Measurements from ENCODE around the gene ZNF521.

The ZNF521 gene

DNA sequence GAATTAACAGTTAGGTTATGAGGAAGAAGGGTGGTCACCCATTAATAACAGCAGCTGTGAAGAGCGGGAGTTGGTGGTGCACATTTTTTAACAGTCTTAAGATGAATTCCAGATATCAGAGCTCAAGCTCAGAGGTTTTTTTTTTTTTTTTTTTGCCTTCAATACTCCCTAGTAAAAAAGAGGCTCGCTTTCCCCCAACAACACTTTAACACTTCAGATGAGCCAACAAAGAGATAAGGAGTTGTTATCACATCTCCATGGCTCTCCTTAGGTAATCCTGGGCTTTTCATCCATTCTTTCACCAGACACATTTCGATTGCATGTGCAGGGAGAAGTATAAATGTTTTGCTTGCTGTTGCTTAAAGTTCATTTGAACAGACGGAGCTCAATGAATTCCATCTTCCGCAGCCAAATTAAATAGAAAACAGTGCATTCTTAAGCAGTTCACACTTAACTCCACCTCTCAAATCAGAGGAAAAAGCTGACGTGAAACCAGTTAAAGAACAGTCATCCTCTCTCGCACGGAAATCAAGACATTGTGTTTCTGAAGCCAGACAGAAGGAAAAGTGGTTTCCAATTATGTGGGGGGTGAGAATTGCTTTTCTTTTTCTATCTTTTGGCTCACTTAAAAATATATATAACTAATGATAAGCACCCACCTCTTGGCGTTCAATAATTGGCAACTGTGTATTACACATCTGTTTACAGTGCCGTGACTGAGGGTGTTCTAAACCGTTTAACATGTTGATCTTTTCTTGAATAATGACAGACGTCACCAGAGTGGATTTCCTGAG is 118.2 kb downstream of the ZNF521 start:
- Mint-ChIP-seq H3K27me3 (no peaks in the 10 kb centered on the region), H3K36me3 (ENCODE audit: insufficient read depth) (no peaks in the 10 kb centered on the region), H3K4me3 (no peak overlapping the region), H3K9me3 (no peaks in the 10 kb centered on the region), H3K27ac (no peak overlapping the region), H3K4me1 (ENCODE audit: low read depth in 2 of 2) (no peaks in the 10 kb centered on the region)
- no peak for DNase-seq
- no peak for ATAC-seq (replicated peaks)

DNA sequence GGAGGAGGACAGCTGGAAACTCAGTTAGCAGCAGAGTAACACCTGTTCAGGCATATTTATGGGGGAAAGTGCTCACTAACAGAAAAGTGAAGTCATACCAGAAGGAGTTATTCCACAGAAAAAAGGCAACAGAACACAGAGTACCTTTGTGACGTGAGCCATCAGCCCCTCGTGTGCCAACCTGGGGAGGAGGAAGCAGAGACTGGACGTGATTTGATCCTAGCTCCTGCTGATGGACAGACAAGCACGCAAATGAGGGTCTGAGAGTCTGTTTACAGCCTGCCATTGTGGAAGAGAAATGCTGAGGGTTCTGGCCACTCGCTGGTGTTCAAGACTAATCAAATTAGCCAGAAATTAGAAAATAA is 120.7 kb downstream of the ZNF521 start:
- H3K4me3 Mint-ChIP-seq, result no peak overlapping the region

DNA sequence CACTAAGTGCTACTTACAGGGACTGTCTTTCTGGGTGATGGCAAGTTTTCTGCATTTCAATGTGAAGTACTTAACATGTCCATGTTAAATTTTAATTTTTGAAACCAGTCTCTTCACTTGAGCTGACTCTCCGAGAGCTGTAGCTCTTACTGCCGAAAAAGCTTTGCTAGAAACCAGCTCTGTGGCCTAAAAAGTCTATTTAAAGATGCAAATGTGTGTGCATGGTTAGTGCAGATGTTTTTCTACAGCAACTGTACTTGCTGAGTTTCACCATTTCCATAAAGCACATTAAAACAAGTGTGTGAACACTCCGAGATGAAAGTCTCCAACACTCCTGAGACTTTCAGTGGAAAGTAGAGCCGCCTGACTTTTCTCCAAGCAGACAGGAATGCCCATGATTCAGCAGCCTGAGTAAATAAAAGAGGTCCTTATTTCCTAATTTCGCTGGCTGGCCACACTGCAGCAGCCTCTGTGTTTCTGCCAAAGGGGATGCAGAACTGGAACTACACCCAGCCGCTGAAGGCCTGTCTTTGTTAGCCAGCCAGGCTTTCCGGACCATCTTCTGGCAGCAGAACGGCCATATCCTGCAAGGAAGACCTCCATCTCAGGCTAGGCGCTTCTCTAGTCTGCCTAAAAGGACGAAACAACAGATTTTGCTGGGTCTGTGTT is 121.2 kb downstream of the ZNF521 start:
- no peak for DNase-seq
- no peak overlapping the region for H3K27ac Mint-ChIP-seq
- H3K27me3 Mint-ChIP-seq, result no peaks in the 10 kb centered on the region
- no peaks in the 10 kb centered on the region for H3K9me3 Mint-ChIP-seq
- no peak for ATAC-seq (replicated peaks)
- H3K4me3 Mint-ChIP-seq, result no peak overlapping the region
- H3K4me1 Mint-ChIP-seq (ENCODE audit: low read depth in 2 of 2), result no peaks in the 10 kb centered on the region
- no peaks in the 10 kb centered on the region for H3K36me3 Mint-ChIP-seq (ENCODE audit: insufficient read depth)

More for the DNA sequence above, 120.7 kb downstream of the ZNF521 start:
- Mint-ChIP-seq H3K36me3 (ENCODE audit: insufficient read depth) (no peaks in the 10 kb centered on the region), H3K9me3 (no peaks in the 10 kb centered on the region), H3K4me1 (ENCODE audit: low read depth in 2 of 2) (no peaks in the 10 kb centered on the region), H3K27me3 (no peaks in the 10 kb centered on the region), H3K27ac (no peak overlapping the region)
- no peak for ATAC-seq (replicated peaks)
- DNase-seq, result no peak

DNA sequence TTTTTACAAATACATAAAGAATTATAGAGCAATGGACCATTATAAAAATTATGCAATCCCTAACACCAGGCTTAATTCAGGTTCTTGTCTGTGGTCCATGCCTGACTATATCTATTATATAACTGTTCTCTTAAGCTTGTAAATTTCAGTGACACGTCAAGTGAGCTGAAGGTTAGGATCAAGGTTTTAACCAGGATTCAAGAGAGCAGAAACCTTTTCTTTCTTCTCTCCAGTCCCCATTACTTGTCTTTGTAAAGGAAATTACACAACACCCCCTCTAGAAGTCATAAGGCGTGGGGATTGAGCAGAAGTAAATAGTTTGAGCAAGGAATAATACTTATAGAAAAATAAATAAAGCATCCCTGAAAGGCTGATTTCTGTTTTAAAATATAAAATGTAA is 122.0 kb downstream of the ZNF521 start:
- Mint-ChIP-seq H3K4me1 (ENCODE audit: low read depth in 2 of 2) (no peaks in the 10 kb centered on the region), H3K27ac (no peak overlapping the region), H3K4me3 (no peak overlapping the region), H3K36me3 (ENCODE audit: insufficient read depth) (no peaks in the 10 kb centered on the region), H3K27me3 (no peaks in the 10 kb centered on the region), H3K9me3 (no peaks in the 10 kb centered on the region)
- DNase-seq, result no peak
- ATAC-seq (replicated peaks), result no peak

DNA sequence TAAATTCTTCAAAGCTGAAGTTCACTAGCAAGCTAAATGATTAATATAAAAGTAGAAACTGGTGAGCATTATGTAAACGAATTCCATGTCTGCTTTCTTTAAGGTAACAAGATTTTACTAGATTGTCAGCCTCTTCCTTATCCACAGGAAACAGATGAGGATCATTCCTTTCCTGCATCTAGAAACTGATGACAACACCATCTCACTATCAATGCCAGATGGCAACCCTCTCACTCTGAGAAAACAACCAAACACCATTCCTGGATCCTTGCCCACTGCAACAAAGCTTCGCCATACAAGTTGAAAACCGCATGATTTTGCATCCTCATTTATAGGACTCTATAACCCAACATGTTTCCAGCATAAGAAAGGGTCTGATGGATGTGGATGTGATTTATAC is 122.9 kb downstream of the ZNF521 start:
- ATAC-seq (replicated peaks) (no peak), DNase-seq (no peak)
- H3K9me3 Mint-ChIP-seq, result no peaks in the 10 kb centered on the region
- H3K36me3 Mint-ChIP-seq (ENCODE audit: insufficient read depth), result no peaks in the 10 kb centered on the region
- H3K27me3 Mint-ChIP-seq, result no peaks in the 10 kb centered on the region
- no peaks in the 10 kb centered on the region for H3K4me1 Mint-ChIP-seq (ENCODE audit: low read depth in 2 of 2)
- H3K27ac Mint-ChIP-seq, result no peak overlapping the region
- no peak overlapping the region for H3K4me3 Mint-ChIP-seq

DNA sequence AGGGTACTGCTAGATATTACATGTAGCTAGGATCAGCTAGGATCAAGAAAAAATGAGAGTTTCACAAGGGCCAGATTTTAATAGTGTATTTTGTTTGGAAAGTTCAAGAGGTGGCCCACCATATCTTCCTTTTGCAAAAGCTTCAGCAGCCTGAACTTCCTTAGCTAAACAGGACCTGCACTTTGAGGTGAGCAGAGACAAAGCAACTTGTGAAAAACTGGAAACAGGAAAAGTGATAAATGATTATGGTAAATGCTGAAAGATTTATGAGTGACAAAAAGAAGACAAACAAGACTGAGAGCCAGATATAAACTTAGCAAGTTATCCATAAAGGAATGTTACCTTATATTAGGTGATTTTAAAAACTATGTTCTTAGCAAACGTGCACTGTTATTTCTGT is 123.6 kb downstream of the ZNF521 start:
- DNase-seq, result no peak
- no peaks in the 10 kb centered on the region for H3K27me3 Mint-ChIP-seq
- no peaks in the 10 kb centered on the region for H3K36me3 Mint-ChIP-seq (ENCODE audit: insufficient read depth)
- H3K4me1 Mint-ChIP-seq (ENCODE audit: low read depth in 2 of 2), result no peaks in the 10 kb centered on the region
- no peaks in the 10 kb centered on the region for H3K9me3 Mint-ChIP-seq
- no peak overlapping the region for H3K4me3 Mint-ChIP-seq
- no peak for ATAC-seq (replicated peaks)
- no peak overlapping the region for H3K27ac Mint-ChIP-seq

DNA sequence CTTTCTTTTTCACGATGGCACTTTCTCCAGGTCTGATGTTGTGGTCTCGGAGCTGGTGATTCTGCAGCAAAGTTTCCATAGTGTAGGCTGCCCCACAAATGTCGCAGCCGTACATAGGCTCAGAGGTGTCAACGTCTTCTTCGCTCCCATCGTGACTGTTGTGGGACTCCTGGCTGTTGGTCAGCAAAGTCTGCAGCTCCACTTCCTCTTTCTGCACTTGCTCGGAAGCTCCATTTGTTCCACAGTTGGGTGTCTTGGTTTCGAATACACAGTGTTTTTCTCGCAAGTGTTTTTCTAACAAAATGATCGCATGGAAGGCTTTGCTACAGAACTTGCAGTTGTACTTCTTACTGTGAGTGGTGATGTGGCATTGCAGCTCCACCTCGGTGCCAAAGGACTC is 126.8 kb downstream of the ZNF521 start:
- H3K4me1 Mint-ChIP-seq (ENCODE audit: low read depth in 2 of 2), result no peaks in the 10 kb centered on the region
- no peak for ATAC-seq (replicated peaks)
- no peak overlapping the region for H3K4me3 Mint-ChIP-seq
- DNase-seq, result no peak
- no peaks in the 10 kb centered on the region for H3K27me3 Mint-ChIP-seq
- no peak overlapping the region for H3K27ac Mint-ChIP-seq
- H3K9me3 Mint-ChIP-seq, result no peaks in the 10 kb centered on the region
- no peaks in the 10 kb centered on the region for H3K36me3 Mint-ChIP-seq (ENCODE audit: insufficient read depth)

DNA sequence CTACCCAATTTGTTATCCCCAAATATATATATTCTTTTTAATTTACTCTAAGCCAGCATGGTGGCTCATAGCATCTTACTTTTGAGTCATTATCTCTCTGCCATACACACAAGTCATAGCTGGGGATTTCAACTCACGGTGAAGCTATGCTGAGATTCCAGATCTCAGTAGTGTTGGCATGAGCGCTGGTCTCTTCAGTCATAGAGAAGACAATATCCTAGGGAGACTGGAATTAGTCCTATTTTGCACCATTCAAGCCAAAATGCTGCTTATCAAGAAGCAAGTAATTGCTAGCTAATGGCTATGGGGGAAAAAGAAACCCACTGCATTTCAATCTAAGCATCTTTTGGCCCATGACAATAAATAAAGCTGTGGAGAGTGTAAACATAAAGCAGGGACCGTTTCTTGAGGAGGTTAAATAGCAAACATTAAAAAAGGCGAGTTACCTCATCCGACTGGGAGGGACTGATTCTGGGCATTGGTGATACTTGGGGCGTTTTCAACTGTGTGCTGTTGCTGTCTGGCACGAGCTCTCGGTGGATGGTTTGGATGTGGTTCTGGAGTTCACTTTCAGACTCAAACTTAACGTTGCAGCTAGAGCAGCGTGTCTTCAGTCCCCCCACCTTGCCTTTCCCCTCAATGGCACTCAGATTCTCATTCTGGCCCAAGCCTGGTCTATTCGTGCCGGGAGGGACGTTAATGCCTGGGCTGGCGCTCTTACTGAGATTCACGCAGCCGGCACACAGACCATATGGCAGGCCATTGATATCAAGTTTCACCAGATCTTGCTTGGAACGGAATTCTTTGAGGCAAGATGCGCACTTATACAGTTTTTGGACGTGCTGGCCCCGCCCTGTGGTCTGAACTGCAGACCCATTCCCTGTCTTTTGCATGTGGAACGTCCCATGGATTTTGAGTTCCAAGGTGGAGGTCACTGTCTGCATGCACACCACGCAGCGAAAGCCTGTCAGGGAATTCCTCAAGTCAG is 127.8 kb downstream of the ZNF521 start:
- no peaks in the 10 kb centered on the region for H3K36me3 Mint-ChIP-seq (ENCODE audit: insufficient read depth)
- ATAC-seq (replicated peaks) (no peak), DNase-seq (no peak)
- H3K9me3 Mint-ChIP-seq, result no peaks in the 10 kb centered on the region
- H3K27ac Mint-ChIP-seq, result no peak overlapping the region
- no peak overlapping the region for H3K4me3 Mint-ChIP-seq
- H3K4me1 Mint-ChIP-seq (ENCODE audit: low read depth in 2 of 2), result no peaks in the 10 kb centered on the region
- H3K27me3 Mint-ChIP-seq, result no peaks in the 10 kb centered on the region

DNA sequence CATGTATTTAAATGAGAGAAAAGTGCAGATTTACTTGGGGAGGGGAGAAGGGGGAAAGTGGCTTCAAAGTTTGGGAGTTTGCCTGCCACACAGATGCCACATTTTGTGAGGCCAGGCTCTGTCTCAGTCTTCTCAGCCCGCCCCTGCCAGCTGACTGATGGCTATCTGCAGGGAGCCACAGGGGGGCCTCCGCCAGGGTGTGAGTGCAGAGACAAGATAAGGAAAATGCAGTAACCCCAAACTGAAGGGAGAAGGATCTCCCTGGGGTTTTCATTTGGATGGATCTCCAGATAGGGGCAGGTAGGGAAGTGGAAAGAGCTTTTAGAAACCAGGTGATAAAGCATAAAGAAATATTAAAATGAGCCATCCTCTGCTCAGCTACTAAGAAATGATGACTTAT is 128.8 kb downstream of the ZNF521 start:
- H3K27ac Mint-ChIP-seq, result no peak overlapping the region
- no peak for ATAC-seq (replicated peaks)
- no peak overlapping the region for H3K4me3 Mint-ChIP-seq
- H3K36me3 Mint-ChIP-seq (ENCODE audit: insufficient read depth), result no peaks in the 10 kb centered on the region
- H3K27me3 Mint-ChIP-seq, result no peaks in the 10 kb centered on the region
- no peak for DNase-seq
- H3K9me3 Mint-ChIP-seq, result no peaks in the 10 kb centered on the region
- no peaks in the 10 kb centered on the region for H3K4me1 Mint-ChIP-seq (ENCODE audit: low read depth in 2 of 2)

DNA sequence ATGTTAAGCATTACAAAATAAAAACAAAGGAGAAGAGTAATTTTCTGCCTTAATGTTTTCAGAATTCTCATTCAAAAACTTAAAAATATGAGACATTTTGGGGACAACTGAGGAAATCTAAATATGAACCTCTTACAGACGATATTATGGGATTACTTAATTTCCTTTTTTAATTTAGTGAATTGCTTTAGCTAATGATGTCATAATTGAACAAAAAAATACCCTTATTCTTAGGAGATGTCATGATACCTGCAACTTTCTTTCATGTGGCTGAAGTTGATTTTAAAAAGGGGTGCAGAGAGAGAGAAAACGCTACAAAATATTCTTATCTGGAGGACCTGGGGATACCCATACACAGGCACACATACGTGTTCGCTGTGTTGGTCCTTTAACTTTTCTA is 129.3 kb downstream of the ZNF521 start:
- H3K4me1 Mint-ChIP-seq (ENCODE audit: low read depth in 2 of 2), result no peaks in the 10 kb centered on the region
- no peaks in the 10 kb centered on the region for H3K36me3 Mint-ChIP-seq (ENCODE audit: insufficient read depth)

DNA sequence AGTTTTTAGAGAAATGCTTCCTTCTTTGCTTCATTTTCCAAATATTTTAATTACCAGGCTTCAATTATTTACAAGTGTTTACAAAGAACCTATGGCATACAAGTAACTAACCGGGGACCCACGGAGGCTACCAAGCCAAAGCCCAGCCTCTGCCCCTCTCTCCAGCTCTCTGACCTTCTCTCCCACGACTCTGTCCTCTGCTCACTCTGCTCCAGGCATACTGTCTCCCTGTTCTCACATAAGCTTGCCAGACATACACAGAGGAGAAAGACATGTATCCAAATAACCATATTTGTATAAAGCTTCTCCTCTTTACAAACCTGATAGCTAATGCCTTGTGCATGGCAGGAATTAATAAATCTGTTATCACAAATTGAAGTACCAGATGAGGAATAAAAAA is 141.3 kb downstream of the ZNF521 start:
- Mint-ChIP-seq H3K4me1 (ENCODE audit: low read depth in 2 of 2) (no peaks in the 10 kb centered on the region), H3K27ac (no peak overlapping the region), H3K4me3 (no peak overlapping the region), H3K36me3 (ENCODE audit: insufficient read depth) (no peaks in the 10 kb centered on the region), H3K27me3 (no peaks in the 10 kb centered on the region), H3K9me3 (peaks cover 0 to 4% of the 10 kb centered on the region in 2 donors)
- DNase-seq, result no peak
- ATAC-seq (replicated peaks), result no peak

More for the DNA sequence above, 129.3 kb downstream of the ZNF521 start:
- Mint-ChIP-seq H3K9me3 (peaks cover 5% of the 10 kb centered on the region in 2 donors), H3K4me3 (no peak overlapping the region), H3K27ac (no peak overlapping the region), H3K27me3 (no peaks in the 10 kb centered on the region)
- ATAC-seq (replicated peaks) (no peak), DNase-seq (no peak)

DNA sequence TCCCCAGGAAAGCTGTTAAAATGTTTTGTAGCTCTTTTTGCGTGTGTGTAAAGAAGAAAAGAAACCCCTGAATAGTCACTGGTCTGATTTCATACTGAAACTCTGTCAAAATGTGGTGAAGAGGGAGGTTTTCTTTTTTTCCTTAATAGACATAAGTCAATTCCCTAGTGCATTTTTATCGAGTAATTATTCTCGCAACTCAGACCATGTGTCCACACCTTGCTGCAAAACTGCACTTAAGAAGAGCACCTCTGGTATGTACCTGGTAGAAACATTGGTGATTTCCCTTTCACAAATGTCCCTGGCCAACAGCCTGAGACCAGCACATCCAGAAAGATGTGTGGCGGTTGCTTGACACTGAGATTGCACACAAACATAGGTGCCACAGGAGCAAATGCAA is 159.9 kb downstream of the ZNF521 start:
- no peak overlapping the region for H3K27ac Mint-ChIP-seq
- H3K27me3 Mint-ChIP-seq, result no peaks in the 10 kb centered on the region
- no peak overlapping the region for H3K4me3 Mint-ChIP-seq
- H3K36me3 Mint-ChIP-seq (ENCODE audit: insufficient read depth), result no peaks in the 10 kb centered on the region
- no peak for ATAC-seq (replicated peaks)
- no peaks in the 10 kb centered on the region for H3K9me3 Mint-ChIP-seq
- no peak for DNase-seq
- no peaks in the 10 kb centered on the region for H3K4me1 Mint-ChIP-seq (ENCODE audit: low read depth in 2 of 2)

DNA sequence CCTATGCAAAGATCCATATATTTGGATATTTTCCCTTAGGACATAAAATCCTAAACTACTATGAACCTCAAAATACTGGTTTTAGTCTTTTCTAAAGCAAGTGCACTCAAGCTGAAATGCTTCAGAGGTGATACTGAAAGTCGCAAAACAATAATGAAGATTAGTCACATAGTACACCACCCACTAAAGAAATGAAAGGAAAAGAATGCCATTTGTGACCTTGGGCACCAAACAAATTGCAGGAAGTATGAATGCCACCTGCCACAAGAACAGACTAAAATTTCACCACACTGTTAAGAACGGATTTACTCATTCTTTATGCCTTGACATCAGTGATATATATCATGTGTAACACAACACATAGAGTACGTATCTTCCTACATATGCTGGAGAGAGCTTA is 161.5 kb downstream of the ZNF521 start:
- no peaks in the 10 kb centered on the region for H3K27me3 Mint-ChIP-seq

More for the DNA sequence above, 161.5 kb downstream of the ZNF521 start:
- DNase-seq (no peak), ATAC-seq (replicated peaks) (no peak)
- Mint-ChIP-seq H3K4me1 (ENCODE audit: low read depth in 2 of 2) (no peaks in the 10 kb centered on the region), H3K36me3 (ENCODE audit: insufficient read depth) (no peaks in the 10 kb centered on the region), H3K27ac (no peak overlapping the region), H3K4me3 (no peak overlapping the region), H3K9me3 (no peaks in the 10 kb centered on the region)
